ENCODE results near the gene P4HTM. TPM values are rescaled to one million over a fixed set of nuclear protein-coding genes. Genes with fewer than 3 reads are reported as not detected.

Gene P4HTM
- polyA plus RNA-seq, 3 donors = 14.9 to 40.0 (median 18.1) TPM

GRCh38 chr3:48952510-48953118, 37.4 kb upstream of the P4HTM start:
- peaks cover 27% of the 10 kb centered on the region for H3K79me2 ChIP-seq (ENCODE audit: insufficient read depth, low read length)
- H3K9me3 ChIP-seq (replicated peaks in 1 of 2; ENCODE audit: control insufficient read depth in 1 of 2, insufficient read depth in 1 of 2, low read length in 2 of 2) = no peaks in the 10 kb centered on the region
- no peak overlapping the region for H3K9ac ChIP-seq (ENCODE audit: insufficient read depth, low read length, poor library complexity, severe bottlenecking)
- peaks cover 13% of the 10 kb centered on the region for H3K4me1 Mint-ChIP-seq
- H4K20me1 ChIP-seq (ENCODE audit: insufficient read depth, low read length) = peaks cover 25% of the 10 kb centered on the region
- H2AFZ ChIP-seq (ENCODE audit: insufficient read depth, low read depth, low read length, poor library complexity, severe bottlenecking) = no peak overlapping the region
- peaks cover 0 to 2% (median 0%) of the 10 kb centered on the region in 3 donors for H3K27me3 Mint-ChIP-seq (ENCODE audit: low read depth in 3 of 3)
- DNase-seq = peak in 1 of 3 donors; percentile 10
- H3K9me3 Mint-ChIP-seq = no peaks in the 10 kb centered on the region
- H3K27me3 ChIP-seq (ENCODE audit: control insufficient read depth in 2 of 2, insufficient read depth in 2 of 2, low read length in 2 of 2) = no peaks in the 10 kb centered on the region
- peaks cover 0 to 3% of the 10 kb centered on the region in 2 donors for H3K4me1 ChIP-seq (ENCODE audit: control insufficient read depth in 1 of 2, insufficient read depth in 2 of 2, low read length in 2 of 2)
- 90% methylated on average over 6 of the region's 8 CpGs for WGBS (ENCODE audit: insufficient coverage)
- intact Hi-C loops (cut with micrococcal nuclease) = no loop called here
- peak overlapping the region in 2 of 7 donors; percentile 37 to 56 for H3K27ac Mint-ChIP-seq
- H3K4me3 ChIP-seq (replicated peaks in 1 of 3; ENCODE audit: low read depth in 2 of 3, low read length in 3 of 3) = no peak overlapping the region
- no peak overlapping the region for H3K4me2 ChIP-seq (replicated peaks; ENCODE audit: extremely low read depth, low read length, poor library complexity, severe bottlenecking)
- H3K4me3 Mint-ChIP-seq = no peak overlapping the region
- H3K36me3 Mint-ChIP-seq = peaks cover 29 to 43% of the 10 kb centered on the region in 2 donors
- no peak overlapping the region for H3K27ac ChIP-seq (ENCODE audit: low read depth in 1 of 2, low read length in 2 of 2)
- H3K36me3 ChIP-seq (replicated peaks in 1 of 2; ENCODE audit: control insufficient read depth in 1 of 2, insufficient read depth in 2 of 2, low read length in 2 of 2) = peaks cover 25 to 42% of the 10 kb centered on the region in 2 donors
- TF ChIP-seq, protein P1, sequence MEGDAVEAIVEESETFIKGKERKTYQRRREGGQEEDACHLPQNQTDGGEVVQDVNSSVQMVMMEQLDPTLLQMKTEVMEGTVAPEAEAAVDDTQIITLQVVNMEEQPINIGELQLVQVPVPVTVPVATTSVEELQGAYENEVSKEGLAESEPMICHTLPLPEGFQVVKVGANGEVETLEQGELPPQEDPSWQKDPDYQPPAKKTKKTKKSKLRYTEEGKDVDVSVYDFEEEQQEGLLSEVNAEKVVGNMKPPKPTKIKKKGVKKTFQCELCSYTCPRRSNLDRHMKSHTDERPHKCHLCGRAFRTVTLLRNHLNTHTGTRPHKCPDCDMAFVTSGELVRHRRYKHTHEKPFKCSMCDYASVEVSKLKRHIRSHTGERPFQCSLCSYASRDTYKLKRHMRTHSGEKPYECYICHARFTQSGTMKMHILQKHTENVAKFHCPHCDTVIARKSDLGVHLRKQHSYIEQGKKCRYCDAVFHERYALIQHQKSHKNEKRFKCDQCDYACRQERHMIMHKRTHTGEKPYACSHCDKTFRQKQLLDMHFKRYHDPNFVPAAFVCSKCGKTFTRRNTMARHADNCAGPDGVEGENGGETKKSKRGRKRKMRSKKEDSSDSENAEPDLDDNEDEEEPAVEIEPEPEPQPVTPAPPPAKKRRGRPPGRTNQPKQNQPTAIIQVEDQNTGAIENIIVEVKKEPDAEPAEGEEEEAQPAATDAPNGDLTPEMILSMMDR (IDR thresholded peaks at IDR 0.05) = peak; percentile 31

DNA sequence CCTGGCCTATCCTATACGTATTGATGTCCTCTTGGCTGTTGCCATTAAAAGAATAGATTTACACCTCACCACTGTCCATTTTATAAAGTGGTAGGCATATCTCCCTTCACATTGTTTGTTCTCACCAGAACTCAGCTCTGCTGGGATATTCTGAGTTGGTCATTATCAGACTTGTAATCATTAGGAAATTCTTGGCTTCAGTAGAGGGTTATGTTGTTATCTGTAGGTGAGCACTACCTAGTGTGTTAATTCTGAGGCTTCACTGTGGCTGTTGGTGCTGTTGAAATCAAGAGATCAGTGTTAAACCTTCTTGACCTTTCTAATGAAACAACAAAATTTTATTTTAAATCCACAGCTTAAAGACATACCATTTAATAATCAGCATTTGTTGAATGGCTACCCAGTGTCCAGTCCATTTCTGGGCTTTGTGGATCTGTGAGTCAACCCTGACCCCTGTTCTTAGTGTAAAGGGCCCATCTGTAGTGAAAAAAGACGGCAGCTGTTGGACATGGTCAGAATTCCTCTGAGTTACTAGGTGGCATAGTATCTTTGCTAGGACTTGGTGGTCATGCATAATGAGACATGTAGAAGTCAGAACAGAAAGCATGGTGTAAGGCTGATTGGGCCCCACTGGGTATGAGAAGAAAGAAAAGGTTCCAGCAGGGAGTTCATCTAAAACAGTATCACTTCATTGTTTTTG, 32.9 kb upstream of the P4HTM start:
- WGBS (ENCODE audit: insufficient coverage) = 100% methylated on average over 2 of the region's 2 CpGs
- peaks cover 14% of the 10 kb centered on the region for H4K20me1 ChIP-seq (ENCODE audit: insufficient read depth, low read length)
- Mint-ChIP-seq H3K27ac (no peak overlapping the region), H3K4me1 (peaks cover 5% of the 10 kb centered on the region), H3K36me3 (peaks cover 38 to 65% of the 10 kb centered on the region in 2 donors), H3K27me3 (ENCODE audit: low read depth in 3 of 3) (peaks cover 0 to 2% (median 0%) of the 10 kb centered on the region in 3 donors), H3K9me3 (no peaks in the 10 kb centered on the region), H3K4me3 (no peak overlapping the region)
- intact Hi-C loops (cut with micrococcal nuclease) = no loop called here
- H3K4me1 ChIP-seq (ENCODE audit: control insufficient read depth in 1 of 2, insufficient read depth in 2 of 2, low read length in 2 of 2) = peaks cover 0 to 1% of the 10 kb centered on the region in 2 donors
- H3K79me2 ChIP-seq (ENCODE audit: insufficient read depth, low read length) = peaks cover 14% of the 10 kb centered on the region
- no peaks in the 10 kb centered on the region for H3K9me3 ChIP-seq (replicated peaks in 1 of 2; ENCODE audit: control insufficient read depth in 1 of 2, insufficient read depth in 1 of 2, low read length in 2 of 2)
- TF ChIP-seq, protein P1 (IDR thresholded peaks at IDR 0.05) = no peak
- no peak for DNase-seq
- H3K9ac ChIP-seq (ENCODE audit: insufficient read depth, low read length, poor library complexity, severe bottlenecking) = no peak overlapping the region
- H3K4me2 ChIP-seq (replicated peaks; ENCODE audit: extremely low read depth, low read length, poor library complexity, severe bottlenecking) = no peak overlapping the region
- H3K36me3 ChIP-seq (replicated peaks in 1 of 2; ENCODE audit: control insufficient read depth in 1 of 2, insufficient read depth in 2 of 2, low read length in 2 of 2) = peaks cover 36 to 56% of the 10 kb centered on the region in 2 donors
- no peak overlapping the region for H2AFZ ChIP-seq (ENCODE audit: insufficient read depth, low read depth, low read length, poor library complexity, severe bottlenecking)
- no peak overlapping the region for H3K4me3 ChIP-seq (replicated peaks in 1 of 3; ENCODE audit: low read depth in 2 of 3, low read length in 3 of 3)
- no peaks in the 10 kb centered on the region for H3K27me3 ChIP-seq (ENCODE audit: control insufficient read depth in 2 of 2, insufficient read depth in 2 of 2, low read length in 2 of 2)
- no peak overlapping the region for H3K27ac ChIP-seq (ENCODE audit: low read depth in 1 of 2, low read length in 2 of 2)
